GM12878 (cell line): ENCODE results near the gene FAM131B. TPM values are rescaled to one million over a fixed set of nuclear protein-coding genes. Genes with fewer than 3 reads are reported as not detected.
A peak's percentile ranks its signal among the peaks of the same experiment; 100 is the strongest.

Experiments
- ATAC-seq: fragments of 200-7000 bp; cut with Tn5 transposase; 3 replicates; pipeline ENCODE4 v1.9.1; 2020; ENCODE audit warnings: mild to moderate bottlenecking, moderate library complexity
- BruUV-seq: library from RNA; stranded (reverse); fragments of 400-500 nt; replicated peaks from 2 replicates; lab custom pipeline; 2021; lab: Mats Ljungman, UMichigan
- CTCF ChIA-PET: fragments of 300-600 bp; sonication (Branson Sonifier 250); formaldehyde crosslinking; extraction: SDS; loops from one replicate; lab custom pipeline; 2021; ENCODE audit warnings: inconsistent platforms; lab: Yijun Ruan, JAX
- POLR2A ChIA-PET: fragments of 350-600 bp; formaldehyde crosslinking; extraction: SDS; loops from one replicate; lab custom pipeline; 2021; ENCODE audit warnings: inconsistent platforms; lab: Charles Lee
- RAD21 ChIA-PET: fragments of 300-600 bp; sonication (Branson Sonifier 250); formaldehyde crosslinking; loops from one replicate; lab custom pipeline; 2023; ENCODE audit warnings: antibody characterized with exemption; ENCODE audit not compliant: unreplicated experiment; lab: Charles Lee
- SMC1A ChIA-PET: fragments of 300-600 bp; sonication (Branson Sonifier 250); formaldehyde crosslinking; loops from one replicate; lab custom pipeline; 2023; ENCODE audit not compliant: unreplicated experiment, uncharacterized antibody; lab: Charles Lee
- DNase-seq: peaks from one replicate; pipeline ENCODE4 v3.0.0-alpha.2; 2011; ENCODE audit warnings: low read depth, low spot score
- FAIRE-seq: peaks from 3 replicates; lab custom pipeline; 2011; peaks lifted over from hg19 to GRCh38; lab: Jason Lieb, UNC
- H2AFZ ChIP-seq: 2 replicates; pipeline ENCODE4 v1.6.0; 2011; ENCODE audit warnings: low read depth, low read length, control low read depth; ENCODE audit not compliant: control insufficient read depth
- H3K27ac ChIP-seq: 2 replicates; pipeline ENCODE4 v1.5.1; 2011; ENCODE audit warnings: control low read depth; ENCODE audit not compliant: control insufficient read depth, insufficient read depth
- H3K27me3 ChIP-seq, 2 experiments: replicated peaks in 1 of 2; 2 replicates each; pipeline versions ENCODE4 v1.6.0 to v1.6.1; 2011; ENCODE audit warnings: low read length in 1 of 2; ENCODE audit not compliant: control insufficient read depth in 2 of 2, insufficient read depth in 2 of 2
- H3K36me3 ChIP-seq, 2 experiments: 2 replicates each; pipeline ENCODE4 v1.5.1; 2011; ENCODE audit warnings: low read length in 1 of 2; ENCODE audit not compliant: control insufficient read depth in 2 of 2, insufficient read depth in 2 of 2
- H3K4me1 ChIP-seq: 2 replicates; pipeline ENCODE4 v1.6.1; 2011; ENCODE audit warnings: mild to moderate bottlenecking, low read length, moderate library complexity, mixed read lengths; ENCODE audit not compliant: control insufficient read depth, insufficient read depth
- H3K4me2 ChIP-seq: 2 replicates; pipeline ENCODE4 v1.6.0; 2011; ENCODE audit warnings: control low read depth; ENCODE audit not compliant: control insufficient read depth, insufficient read depth
- H3K4me3 ChIP-seq: fragments of 200-600 bp; sonication (generic); 2 replicates; pipeline ENCODE4 v1.5.1; 2016
- H3K79me2 ChIP-seq: 2 replicates; pipeline ENCODE4 v1.6.0; 2011; ENCODE audit warnings: low read length; ENCODE audit not compliant: control insufficient read depth, insufficient read depth
- H3K9ac ChIP-seq: 2 replicates; pipeline ENCODE4 v1.8.0; 2011; ENCODE audit warnings: low read length, control low read depth, mixed read lengths; ENCODE audit not compliant: control insufficient read depth, insufficient read depth
- H3K9me3 ChIP-seq: replicated peaks from 3 replicates; pipeline ENCODE4 v1.5.1; 2011; ENCODE audit warnings: mild to moderate bottlenecking, low read length; ENCODE audit not compliant: control insufficient read depth, insufficient read depth
- H4K20me1 ChIP-seq: 2 replicates; pipeline ENCODE4 v1.6.0; 2011; ENCODE audit not compliant: control insufficient read depth, insufficient read depth
- BACH1 ChIP-seq: fragments of 450-650 bp; IDR thresholded peaks from 2 replicates; pipeline ENCODE4 v1.6.1; 2017; ENCODE audit warnings: mild to moderate bottlenecking, borderline replicate concordance
- BCL11A ChIP-seq: IDR thresholded peaks from 2 replicates; pipeline ENCODE4 v1.6.1; 2011; ENCODE audit warnings: low read depth, low read length
- CEBPB ChIP-seq, 2 experiments: fragments of 150-350 bp in 1 of 2; IDR thresholded peaks; 2 replicates each; pipeline ENCODE4 v1.6.1; 2012 to 2014; ENCODE audit warnings: low read depth in 2 of 2, low read length in 2 of 2, borderline replicate concordance in 1 of 2, inconsistent platforms in 1 of 2
- GATAD2B ChIP-seq: fragments of 450-650 bp; conservative IDR thresholded peaks from 2 replicates; pipeline ENCODE4 v1.6.1; 2017; ENCODE audit warnings: low read depth, mild to moderate bottlenecking, moderate library complexity
- IRF4 ChIP-seq: IDR thresholded peaks from 2 replicates; pipeline ENCODE4 v1.6.1; 2011; ENCODE audit warnings: low read depth, low read length
- POLR2A ChIP-seq: IDR thresholded peaks from 2 replicates; pipeline ENCODE4 v1.6.1; 2011; ENCODE audit warnings: low read depth, mild to moderate bottlenecking, low read length
- POLR2AphosphoS5 ChIP-seq: IDR thresholded peaks from 2 replicates; pipeline ENCODE4 v1.6.1; 2011; ENCODE audit warnings: mild to moderate bottlenecking, low read length, inconsistent platforms
- RCOR1 ChIP-seq: conservative IDR thresholded peaks from 2 replicates; pipeline ENCODE4 v1.6.1; 2012; ENCODE audit warnings: low read depth, low read length, improper control_type of control experiment
- ZNF217 ChIP-seq: fragments of 450-650 bp; IDR thresholded peaks from 2 replicates; pipeline ENCODE4 v1.6.1; 2017; ENCODE audit warnings: antibody characterized with exemption, mild to moderate bottlenecking
- ZNF274 ChIP-seq: IDR thresholded peaks from one replicate; pipeline ENCODE4 v1.8.0; 2011; ENCODE audit not compliant: insufficient read length, insufficient read depth
- WGBS: methylation state at CpG from one replicate; pipeline ENCODE4 v1.1.6; 2016; ENCODE audit warnings: low lambda C conversion rate; ENCODE audit not compliant: insufficient replicate concordance, insufficient coverage; ENCODE audit errors: missing lambda C conversion rate; 5-methylcytosine and 5-hydroxymethylcytosine counted together
- in situ Hi-C: fragments of 300-500 bp; cut with MboI; formaldehyde crosslinking; loops from 9 replicates; pipeline ENCODE4 v1.14.3; 2018; ENCODE audit warnings: mixed read lengths
- intact Hi-C: fragments of 100-400 bp; cut with micrococcal nuclease; formaldehyde crosslinking; loops from one replicate; pipeline ENCODE4 v1.14.2; 2022; ENCODE audit not compliant: unreplicated experiment
- polyA plus RNA-seq, 11 experiments: library from polyadenylated mRNA; depleted of rRNA in 4 of 11; unstranded in 6 of 11; stranded (reverse) in 5 of 11; fragments of >200 nt; fragmentation: Nextera tagmentation in 4 of 11; fragmentation: Illumina TruSeq in 1 of 11; extraction: Ambion mirVana in 4 of 11; extraction: Trizol in 1 of 11; gene quantifications; 1 replicate in 1 of 11; 2 replicates in 10 of 11; pipeline versions ENCODE4 v1.2.1 to v1.2.3, GENCODE V29; 2011 to 2016; ENCODE audit warnings: inconsistent platforms in 2 of 11, missing spikeins in 2 of 11, low read depth in 1 of 11
- total RNA-seq, 4 experiments: library from RNA; depleted of rRNA in 3 of 4; stranded (reverse); fragments of >200 nt in 3 of 4; fragmentation: Illumina TruSeq in 1 of 4; extraction: Trizol in 1 of 4; gene quantifications; 2 replicates each; pipeline versions ENCODE4 v1.2.1 to v1.2.3, GENCODE V29; 2013 to 2021
- TF ChIP-seq, protein P1 (sequence below): fragments of 450-650 bp; formaldehyde crosslinking; IDR thresholded peaks from 2 replicates; pipeline ENCODE4 v1.5.0; 2022; ENCODE audit warnings: mild to moderate bottlenecking, missing genetic modification characterization
- TF ChIP-seq, protein P2 (sequence below): fragments of 450-650 bp; IDR thresholded peaks from 2 replicates; pipeline ENCODE4 v1.6.1; 2016; ENCODE audit warnings: mild to moderate bottlenecking

The FAM131B gene
- total and polyA plus RNA-seq, 10 of the 15 experiments (the other 5 are each of a cell fraction or from before 2014, with no cell fraction given) = 0.03 to 0.05 TPM; not detected in 8

DNA sequence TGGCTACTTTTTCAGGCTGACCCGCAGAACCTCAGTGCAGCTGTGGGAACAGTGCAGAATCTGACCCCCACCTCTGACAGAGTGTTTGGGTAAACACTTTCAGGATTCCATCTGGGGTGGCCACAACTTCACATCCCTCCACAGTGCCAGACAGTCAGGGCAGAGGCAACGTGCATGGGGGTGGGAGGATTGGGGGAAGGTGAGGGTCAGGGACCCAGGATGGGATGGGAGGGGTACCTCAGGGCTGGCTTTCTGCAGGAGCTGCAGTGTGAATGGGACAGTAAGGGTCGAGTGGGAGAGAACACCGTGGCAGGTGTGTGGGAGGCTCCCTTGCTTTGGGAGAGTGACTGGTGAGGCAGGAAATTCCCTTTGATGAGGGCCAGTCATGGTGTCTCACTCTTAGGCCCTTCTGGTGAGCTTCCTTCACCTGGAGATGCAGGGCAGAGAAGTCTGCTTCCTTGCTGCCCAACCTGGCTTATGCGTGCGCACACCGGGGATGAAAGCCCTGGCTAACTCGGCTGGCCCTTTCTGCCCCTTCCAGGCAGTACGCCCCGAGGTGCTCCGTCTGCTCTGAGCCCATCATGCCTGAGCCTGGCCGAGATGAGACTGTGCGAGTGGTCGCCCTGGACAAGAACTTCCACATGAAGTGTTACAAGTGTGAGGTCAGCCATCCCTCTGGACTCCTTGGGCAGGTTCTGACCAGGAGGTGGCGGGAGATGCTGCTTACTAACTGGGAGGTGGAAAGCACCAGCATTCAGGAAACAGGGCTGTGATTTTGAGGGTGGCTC, 27.0 kb upstream of the FAM131B start:
- WGBS = 92% methylated on average over 15 of the region's 15 CpGs
- Histone ChIP-seq H4K20me1 (no peaks in the 10 kb centered on the region; the same call in 1 of the 2 replicates), H3K27me3 (no peaks in the 10 kb centered on the region), H3K36me3 (peaks cover 7 to 33% of the 10 kb centered on the region in 2 experiments; a peak in 3 of 4 replicates), H3K4me3 (no peak overlapping the region), H2AFZ (no peak overlapping the region), H3K27ac (no peak overlapping the region), H3K4me2 (no peak overlapping the region), H3K4me1 (peaks cover 10% of the 10 kb centered on the region), H3K9ac (no peak overlapping the region), H3K9me3 (no peaks in the 10 kb centered on the region), H3K79me2 (peaks cover 16% of the 10 kb centered on the region)
- CTCF ChIA-PET = interaction anchor here (1.3 kb wide), 1 partner anchor 9 kb away, joined by 4 read pairs; no protein-coding TSS in a partner anchor
- POLR2A ChIA-PET = no interaction called here
- in situ Hi-C loops (no loop called here), intact Hi-C loops (no loop called here)
- FAIRE-seq (no peak), ATAC-seq (no peak), DNase-seq (no peak)
- SMC1A ChIA-PET = no interaction called here
- TF ChIP-seq IRF4 (no peak), POLR2A (peak; percentile 34)
- RAD21 ChIA-PET = no interaction called here
- BruUV-seq = no TSS peak

DNA sequence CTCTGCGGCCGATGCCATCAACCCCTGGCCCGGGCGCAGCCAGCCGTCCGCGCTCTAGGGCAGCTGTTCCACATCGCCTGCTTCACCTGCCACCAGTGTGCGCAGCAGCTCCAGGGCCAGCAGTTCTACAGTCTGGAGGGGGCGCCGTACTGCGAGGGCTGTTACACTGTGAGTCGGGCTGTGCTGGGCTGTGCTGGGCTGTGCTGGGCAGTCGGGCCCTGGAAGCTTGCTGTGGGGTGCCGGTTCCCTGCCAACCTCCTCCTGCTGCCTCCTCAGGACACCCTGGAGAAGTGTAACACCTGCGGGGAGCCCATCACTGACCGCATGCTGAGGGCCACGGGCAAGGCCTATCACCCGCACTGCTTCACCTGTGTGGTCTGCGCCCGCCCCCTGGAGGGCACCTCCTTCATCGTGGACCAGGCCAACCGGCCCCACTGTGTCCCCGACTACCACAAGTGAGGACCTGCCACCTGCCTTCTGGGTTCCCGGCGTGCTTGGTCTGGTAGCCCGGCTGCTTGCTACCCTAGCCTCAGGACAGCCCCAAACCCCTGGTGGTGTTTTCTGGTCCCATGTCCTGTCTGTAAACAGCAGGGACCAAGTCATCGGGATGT, 26.1 kb upstream of the FAM131B start:
- in situ Hi-C loops (no loop called here), intact Hi-C loops (no loop called here)
- H3K9ac ChIP-seq = no peak overlapping the region
- no peak for ATAC-seq
- BruUV-seq = no TSS peak
- 93% methylated on average over 28 of the region's 28 CpGs for whole genome bisulfite sequencing
- no peak overlapping the region for H3K4me2 ChIP-seq
- ChIA-PET CTCF (interaction anchor here (1.1 kb wide), 1 partner anchor 739 kb away, joined by 3 read pairs; no protein-coding TSS in a partner anchor), POLR2A (no interaction called here), SMC1A (no interaction called here), RAD21 (no interaction called here)
- no peak overlapping the region for H3K27ac ChIP-seq
- H3K79me2 ChIP-seq = peaks cover 19% of the 10 kb centered on the region
- H3K9me3 ChIP-seq = no peaks in the 10 kb centered on the region
- H4K20me1 ChIP-seq = no peaks in the 10 kb centered on the region; the same call in 1 of the 2 replicates
- H3K27me3 ChIP-seq = no peaks in the 10 kb centered on the region
- H2AFZ ChIP-seq = no peak overlapping the region
- FAIRE-seq = no peak
- no peak overlapping the region for H3K4me3 ChIP-seq
- H3K4me1 ChIP-seq = peaks cover 10% of the 10 kb centered on the region
- DNase-seq = no peak
- H3K36me3 ChIP-seq = peaks cover 7 to 33% of the 10 kb centered on the region in 2 experiments; a peak in 3 of 4 replicates
- TF ChIP-seq, protein P1, sequence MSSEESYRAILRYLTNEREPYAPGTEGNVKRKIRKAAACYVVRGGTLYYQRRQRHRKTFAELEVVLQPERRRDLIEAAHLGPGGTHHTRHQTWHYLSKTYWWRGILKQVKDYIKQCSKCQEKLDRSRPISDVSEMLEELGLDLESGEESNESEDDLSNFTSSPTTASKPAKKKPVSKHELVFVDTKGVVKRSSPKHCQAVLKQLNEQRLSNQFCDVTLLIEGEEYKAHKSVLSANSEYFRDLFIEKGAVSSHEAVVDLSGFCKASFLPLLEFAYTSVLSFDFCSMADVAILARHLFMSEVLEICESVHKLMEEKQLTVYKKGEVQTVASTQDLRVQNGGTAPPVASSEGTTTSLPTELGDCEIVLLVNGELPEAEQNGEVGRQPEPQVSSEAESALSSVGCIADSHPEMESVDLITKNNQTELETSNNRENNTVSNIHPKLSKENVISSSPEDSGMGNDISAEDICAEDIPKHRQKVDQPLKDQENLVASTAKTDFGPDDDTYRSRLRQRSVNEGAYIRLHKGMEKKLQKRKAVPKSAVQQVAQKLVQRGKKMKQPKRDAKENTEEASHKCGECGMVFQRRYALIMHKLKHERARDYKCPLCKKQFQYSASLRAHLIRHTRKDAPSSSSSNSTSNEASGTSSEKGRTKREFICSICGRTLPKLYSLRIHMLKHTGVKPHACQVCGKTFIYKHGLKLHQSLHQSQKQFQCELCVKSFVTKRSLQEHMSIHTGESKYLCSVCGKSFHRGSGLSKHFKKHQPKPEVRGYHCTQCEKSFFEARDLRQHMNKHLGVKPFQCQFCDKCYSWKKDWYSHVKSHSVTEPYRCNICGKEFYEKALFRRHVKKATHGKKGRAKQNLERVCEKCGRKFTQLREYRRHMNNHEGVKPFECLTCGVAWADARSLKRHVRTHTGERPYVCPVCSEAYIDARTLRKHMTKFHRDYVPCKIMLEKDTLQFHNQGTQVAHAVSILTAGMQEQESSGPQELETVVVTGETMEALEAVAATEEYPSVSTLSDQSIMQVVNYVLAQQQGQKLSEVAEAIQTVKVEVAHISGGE = no peak
- TF ChIP-seq, protein P2, sequence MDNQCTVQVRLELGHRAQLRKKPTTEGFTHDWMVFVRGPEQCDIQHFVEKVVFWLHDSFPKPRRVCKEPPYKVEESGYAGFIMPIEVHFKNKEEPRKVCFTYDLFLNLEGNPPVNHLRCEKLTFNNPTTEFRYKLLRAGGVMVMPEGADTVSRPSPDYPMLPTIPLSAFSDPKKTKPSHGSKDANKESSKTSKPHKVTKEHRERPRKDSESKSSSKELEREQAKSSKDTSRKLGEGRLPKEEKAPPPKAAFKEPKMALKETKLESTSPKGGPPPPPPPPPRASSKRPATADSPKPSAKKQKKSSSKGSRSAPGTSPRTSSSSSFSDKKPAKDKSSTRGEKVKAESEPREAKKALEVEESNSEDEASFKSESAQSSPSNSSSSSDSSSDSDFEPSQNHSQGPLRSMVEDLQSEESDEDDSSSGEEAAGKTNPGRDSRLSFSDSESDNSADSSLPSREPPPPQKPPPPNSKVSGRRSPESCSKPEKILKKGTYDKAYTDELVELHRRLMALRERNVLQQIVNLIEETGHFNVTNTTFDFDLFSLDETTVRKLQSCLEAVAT = no peak
- TF ChIP-seq RCOR1 = no peak
- no peak for TF ChIP-seq ZNF217
- TF ChIP-seq BCL11A = no peak
- TF ChIP-seq BACH1 = no peak
- no peak for TF ChIP-seq POLR2AphosphoS5
- no peak for TF ChIP-seq ZNF274
- no peak for TF ChIP-seq GATAD2B
- TF ChIP-seq CEBPB (IDR thresholded peaks at IDR 0.05; ENCODE audit: borderline replicate concordance in 1 of 2, low read depth in 2 of 2, low read length in 2 of 2) = no peak
